Lung (tissue), 12 donors: ENCODE data around the gene RIC3. TPM values are rescaled to one million over a fixed set of nuclear protein-coding genes. Genes with fewer than 3 reads are reported as not detected.
A peak's percentile ranks its signal among the peaks of the same experiment; 100 is the strongest.

Source experiments
- ATAC-seq: fragments of 200-7000 bp; cut with Tn5 transposase; one replicate; pipeline ENCODE4 v1.9.1; 2020; ENCODE audit warnings: moderate number of reproducible peaks; ENCODE audit not compliant: insufficient read depth, low FRiP score
- DNase-seq, 3 donors: peaks; one replicate each; pipeline ENCODE4 v3.0.0-alpha.2; 2013 to 2017
- H3K27ac ChIP-seq, 2 donors: one replicate each; pipeline ENCODE4 v1.5.1; 2013; ENCODE audit warnings: mild to moderate bottlenecking in 2 of 2, moderate library complexity in 2 of 2, control low read depth in 1 of 2, inconsistent platforms in 1 of 2, low read depth in 1 of 2, low read length in 1 of 2
- H3K27me3 ChIP-seq, 3 donors: one replicate each; pipeline ENCODE4 v1.5.1; 2013; ENCODE audit warnings: low read length in 2 of 3; ENCODE audit not compliant: control insufficient read depth in 3 of 3, insufficient read depth in 3 of 3
- H3K36me3 ChIP-seq, 4 donors: one replicate each; pipeline ENCODE4 v1.5.1; 2013; ENCODE audit warnings: low read length in 4 of 4, mild to moderate bottlenecking in 1 of 4, moderate library complexity in 1 of 4; ENCODE audit not compliant: control insufficient read depth in 4 of 4, insufficient read depth in 4 of 4
- H3K4me1 ChIP-seq, 5 donors: one replicate each; pipeline ENCODE4 v1.5.1; 2013; ENCODE audit warnings: low read length in 5 of 5, mild to moderate bottlenecking in 2 of 5, moderate library complexity in 1 of 5; ENCODE audit not compliant: control insufficient read depth in 5 of 5, insufficient read depth in 5 of 5
- H3K4me3 ChIP-seq: one replicate; pipeline ENCODE4 v1.5.1; 2013; ENCODE audit warnings: mild to moderate bottlenecking, control low read depth, moderate library complexity
- H3K9ac ChIP-seq, 2 donors: one replicate each; pipeline ENCODE4 v1.5.1; 2013; ENCODE audit warnings: low read length in 2 of 2, control low read depth in 1 of 2; ENCODE audit not compliant: insufficient read depth in 1 of 2
- H3K9me3 ChIP-seq, 4 donors: one replicate each; pipeline ENCODE4 v1.5.1; 2013; ENCODE audit warnings: low read length in 3 of 4, mild to moderate bottlenecking in 1 of 4, moderate library complexity in 1 of 4; ENCODE audit not compliant: control insufficient read depth in 4 of 4, insufficient read depth in 3 of 4
- CTCF ChIP-seq: IDR thresholded peaks from 2 replicates; pipeline ENCODE4 v1.5.1; 2012; ENCODE audit warnings: mild to moderate bottlenecking; ENCODE audit errors: control extremely low read depth, extremely low read depth
- WGBS, 2 donors: extraction: QIAGEN DNeasy Blood & Tissue Kit; methylation state at CpG; one replicate each; pipeline ENCODE4 v1.1.7; 2013; 5-methylcytosine and 5-hydroxymethylcytosine counted together
- polyA plus RNA-seq, 2 donors: library from polyadenylated mRNA; stranded (reverse); fragments of 200-250 nt; gene quantifications; one replicate each; pipeline ENCODE4 v1.2.1, GENCODE V29; 2013
- total RNA-seq, 2 donors: library from RNA; depleted of rRNA in 1 of 2; stranded (reverse); fragments of >200 nt in 1 of 2; gene quantifications; one replicate each; pipeline ENCODE4 v1.2.1, GENCODE V29; 2014 to 2021
- donor health status: control.
- donor health status: control.
- donor health status: Bipolar disorder and iron deficiency.
- donor health status: healthy.
- donor health status: DM: yes; HTN: yes; CAD: no.

Gene RIC3
- total and polyA plus RNA-seq, 4 donors: 2.0 to 10.2 (median 9.7) TPM

GRCh38 chr11:8192016-8192895, 23.4 kb upstream of the RIC3 start:
- no peak overlapping the region for H3K27ac ChIP-seq
- H3K27me3 ChIP-seq: peaks cover 0 to 3% (median 0%) of the 10 kb centered on the region in 3 donors
- ATAC-seq (peak; percentile 68), DNase-seq (peak; percentile 76 to 87 (median 84))
- H3K9ac ChIP-seq: no peak overlapping the region
- 74% methylated on average over 19 of the region's 19 CpGs for WGBS, 2 donors
- peaks cover 0 to 6% (median 0%) of the 10 kb centered on the region in 4 donors for H3K9me3 ChIP-seq
- H3K4me1 ChIP-seq: peaks cover 0 to 6% (median 0%) of the 10 kb centered on the region in 5 donors
- H3K36me3 ChIP-seq: no peaks in the 10 kb centered on the region
- H3K4me3 ChIP-seq: no peak overlapping the region
- TF ChIP-seq CTCF: peak; percentile 50

DNA sequence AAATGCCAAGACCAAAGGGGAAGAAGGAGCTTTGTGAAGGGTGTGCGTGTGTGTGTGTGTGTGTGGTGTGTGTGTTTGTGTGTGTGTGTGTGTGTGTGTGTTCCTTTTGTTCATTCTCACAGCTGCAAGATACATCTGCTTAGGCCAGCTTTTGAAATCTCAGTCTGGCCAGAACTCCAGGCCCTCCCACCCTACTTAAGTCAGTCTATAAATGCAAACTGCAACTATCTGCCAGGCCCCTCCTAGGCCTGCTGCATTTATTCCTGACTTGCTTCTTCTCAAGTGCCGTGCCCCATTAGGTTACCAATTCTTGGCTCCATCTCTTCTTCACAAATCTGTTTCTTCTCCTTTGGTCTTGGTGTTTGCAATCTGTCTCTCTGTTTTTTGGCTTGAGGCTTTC, 21.6 kb upstream of the RIC3 start:
- no peak overlapping the region for H3K4me3 ChIP-seq
- H3K9me3 ChIP-seq: peaks cover 0 to 6% (median 0%) of the 10 kb centered on the region in 4 donors
- peaks cover 0 to 3% (median 0%) of the 10 kb centered on the region in 5 donors for H3K4me1 ChIP-seq
- ATAC-seq: no peak
- peaks cover 0 to 3% (median 0%) of the 10 kb centered on the region in 3 donors for H3K27me3 ChIP-seq
- 42 to 50% methylated on average over 2 of the region's 2 CpGs for WGBS, 2 donors
- no peaks in the 10 kb centered on the region for H3K36me3 ChIP-seq
- DNase-seq: peak in 1 of 3 donors; percentile 29
- H3K27ac ChIP-seq: no peak overlapping the region
- no peak for TF ChIP-seq CTCF
- H3K9ac ChIP-seq: no peak overlapping the region

- ATAC-seq (no peak), DNase-seq (no peak)
- no peak overlapping the region for H3K9ac ChIP-seq
- WGBS, 2 donors: 91 to 98% methylated on average over 2 of the region's 2 CpGs
- H3K36me3 ChIP-seq: no peaks in the 10 kb centered on the region
- no peak overlapping the region for H3K4me3 ChIP-seq
- peaks cover 0 to 3% (median 0%) of the 10 kb centered on the region in 4 donors for H3K9me3 ChIP-seq
- H3K27ac ChIP-seq: no peak overlapping the region
- peaks cover 0 to 3% (median 0%) of the 10 kb centered on the region in 3 donors for H3K27me3 ChIP-seq
- no peak for TF ChIP-seq CTCF
- no peaks in the 10 kb centered on the region for H3K4me1 ChIP-seq
Measured at GRCh38 chr11:8186429-8186828, 17.6 kb upstream of the RIC3 start.
